Endothelial cell of umbilical vein (primary cell): ENCODE measurements around the gene CTSE. TPM values are rescaled to one million over a fixed set of nuclear protein-coding genes. Genes with fewer than 3 reads are reported as not detected.
"Not testable (repeated sequence)": the region's sequence is repeated elsewhere in the genome, so short reads cannot be mapped to it uniquely, and the experiment has no call there.

ENCODE experiments used
- BruUV-seq: library from RNA; stranded (reverse); fragments of 400-500 nt; replicated peaks from 2 replicates; lab custom pipeline; 2021; lab: Mats Ljungman, UMichigan
- CTCF ChIA-PET: fragments of 300-600, 350-600 bp; sonication (Branson Sonifier 250); formaldehyde crosslinking; loops from one replicate; lab custom pipeline; 2021; ENCODE audit warnings: antibody characterized with exemption, inconsistent platforms; lab: Charles Lee
- POLR2A ChIA-PET: fragments of 300-600, 350-600 bp; sonication (Branson Sonifier 250); formaldehyde crosslinking; loops from one replicate; lab custom pipeline; 2021; ENCODE audit warnings: antibody characterized with exemption, inconsistent platforms; lab: Charles Lee
- DNase-seq: peaks from one replicate; pipeline ENCODE4 v3.0.0-alpha.2; 2011; ENCODE audit warnings: low read depth, low spot score
- FAIRE-seq: peaks from 2 replicates; lab custom pipeline; 2011; peaks lifted over from hg19 to GRCh38; lab: Jason Lieb, UNC
- H2AFZ ChIP-seq: 2 replicates; pipeline ENCODE4 v1.6.0; 2012; ENCODE audit warnings: low read depth, low read length, control low read depth, inconsistent platforms
- H3K27ac ChIP-seq: 2 replicates; pipeline ENCODE4 v1.5.1; 2011; ENCODE audit warnings: low read depth, mild to moderate bottlenecking, control low read depth, low read length, moderate library complexity; ENCODE audit not compliant: insufficient read depth
- H3K27me3 ChIP-seq, 2 experiments: 2 replicates each; pipeline versions ENCODE4 v1.6.0 to v1.6.1; 2011; ENCODE audit warnings: low read length in 2 of 2, mixed read lengths in 1 of 2; ENCODE audit not compliant: control insufficient read depth in 2 of 2, insufficient read depth in 2 of 2
- H3K36me3 ChIP-seq, 2 experiments: 2 replicates in 1 of 2; 3 replicates in 1 of 2; pipeline ENCODE4 v1.5.1; 2011; ENCODE audit warnings: low read length in 2 of 2, mild to moderate bottlenecking in 1 of 2, moderate library complexity in 1 of 2; ENCODE audit not compliant: control insufficient read depth in 2 of 2, insufficient read depth in 2 of 2; ENCODE audit errors: extremely low read depth in 1 of 2
- H3K4me1 ChIP-seq: 3 replicates; pipeline ENCODE4 v1.5.1; 2011; ENCODE audit warnings: mild to moderate bottlenecking, low read length; ENCODE audit not compliant: control insufficient read depth, insufficient read depth; ENCODE audit errors: extremely low read depth
- H3K4me2 ChIP-seq: 2 replicates; pipeline ENCODE4 v1.6.1; 2011; ENCODE audit warnings: low read length, control low read depth, mixed read lengths; ENCODE audit not compliant: insufficient read depth
- H3K4me3 ChIP-seq, 3 experiments: fragments of 200-600 bp in 1 of 3; sonication (generic), shearing (Covaris generic) in 1 of 3; replicated peaks in 1 of 3; 2 replicates each; pipeline ENCODE4 v1.5.1; 2011 to 2016; ENCODE audit warnings: control low read depth in 3 of 3, low read length in 3 of 3, mild to moderate bottlenecking in 2 of 3, inconsistent platforms in 1 of 3, low read depth in 1 of 3, moderate library complexity in 1 of 3; ENCODE audit not compliant: insufficient read depth in 1 of 3
- H3K79me2 ChIP-seq: 2 replicates; pipeline ENCODE4 v1.6.0; 2012; ENCODE audit warnings: low read length, inconsistent platforms; ENCODE audit not compliant: control insufficient read depth, insufficient read depth
- H3K9ac ChIP-seq: replicated peaks from 2 replicates; pipeline ENCODE3; 2011; ENCODE audit warnings: low read length, control low read depth; ENCODE audit not compliant: insufficient read depth; ENCODE audit errors: extremely low read depth
- H3K9me1 ChIP-seq: replicated peaks from 3 replicates; pipeline ENCODE4 v1.6.0; 2011; ENCODE audit warnings: mild to moderate bottlenecking, low read length; ENCODE audit not compliant: control insufficient read depth, insufficient read depth; ENCODE audit errors: extremely low read depth
- H3K9me3 ChIP-seq: replicated peaks from 2 replicates; pipeline ENCODE4 v1.5.1; 2012; ENCODE audit warnings: low read length, inconsistent platforms; ENCODE audit not compliant: control insufficient read depth, insufficient read depth
- H4K20me1 ChIP-seq: replicated peaks from 2 replicates; pipeline ENCODE3; 2011; ENCODE audit warnings: mild to moderate bottlenecking, low read length; ENCODE audit not compliant: control insufficient read depth, insufficient read depth; ENCODE audit errors: extremely low read depth
- CTCF ChIP-seq, 2 donors: IDR thresholded peaks; 1 replicate in 1 of 2; 2 replicates in 1 of 2; pipeline ENCODE4 v1.5.1; 2011; ENCODE audit warnings: low read length in 2 of 2, mild to moderate bottlenecking in 2 of 2, moderate library complexity in 2 of 2, control low read depth in 1 of 2, inconsistent platforms in 1 of 2, low read depth in 1 of 2; ENCODE audit not compliant: insufficient read depth in 1 of 2; ENCODE audit errors: extremely low read depth in 1 of 2
- FOS ChIP-seq: IDR thresholded peaks from 2 replicates; pipeline ENCODE4 v1.6.1; 2011; ENCODE audit warnings: mild to moderate bottlenecking, low read length, moderate library complexity, borderline replicate concordance; ENCODE audit not compliant: insufficient read depth
- GATA2 ChIP-seq: IDR thresholded peaks from 2 replicates; pipeline ENCODE4 v1.7.0; 2011; ENCODE audit warnings: low read depth, mild to moderate bottlenecking, moderate library complexity, mixed read lengths, low read length; ENCODE audit not compliant: insufficient read length, insufficient read depth
- JUN ChIP-seq: IDR thresholded peaks from 2 replicates; pipeline ENCODE4 v1.6.1; 2011; ENCODE audit warnings: borderline replicate concordance, low read depth; ENCODE audit not compliant: insufficient read length, insufficient read depth
- MYC ChIP-seq: IDR thresholded peaks from one replicate; pipeline ENCODE4 v1.6.1; 2011; ENCODE audit warnings: mild to moderate bottlenecking, low read depth, low read length
- POLR2A ChIP-seq: IDR thresholded peaks from 2 replicates; pipeline ENCODE4 v1.6.1; 2012; ENCODE audit warnings: low read depth, mild to moderate bottlenecking, control low read depth, low read length
- dilution Hi-C: fragments of 300-500 bp; cut with MboI; formaldehyde crosslinking; loops from one replicate; pipeline ENCODE4 v1.15.0; 2019; ENCODE audit warnings: low sequenced_read_pairs; ENCODE audit not compliant: extremely low pct_ligation_motif_present
- intact Hi-C: fragments of 100-400 bp; cut with micrococcal nuclease; formaldehyde crosslinking; loops from one replicate; pipeline ENCODE4 v1.10.0; 2022
- polyA plus RNA-seq, 4 experiments: library from polyadenylated mRNA; depleted of rRNA in 3 of 4; stranded (reverse) in 3 of 4; unstranded in 1 of 4; fragments of >200 nt; gene quantifications; 2 replicates each; pipeline versions ENCODE4 v1.2.1 to v1.2.3, GENCODE V29; 2011 to 2012; ENCODE audit warnings: missing spikeins in 1 of 4
- total RNA-seq: library from RNA; stranded (reverse); gene quantifications from 2 replicates; pipeline ENCODE4 v1.2.3, GENCODE V29; 2021

Gene CTSE
- total and polyA plus RNA-seq, 2 donors (not counting 3 experiments of a cell fraction or from before 2014, with no cell fraction given), result 0.17 TPM; not detected in 1

- dilution Hi-C loops (no loop called here), intact Hi-C loops (no loop called here)
- no peak for TF ChIP-seq POLR2A
- no peak for TF ChIP-seq FOS
- no peak for TF ChIP-seq MYC
- TF ChIP-seq CTCF (IDR thresholded peaks at IDR 0.05; ENCODE audit: extremely low read depth in 1 of 2, insufficient read depth in 1 of 2, low read depth in 1 of 2, low read length in 2 of 2), result no peak
- TF ChIP-seq GATA2, result no peak
- no peak for TF ChIP-seq JUN
- Histone ChIP-seq H3K79me2 (no peaks in the 10 kb centered on the region), H4K20me1 (no peaks in the 10 kb centered on the region), H3K27ac (no peak overlapping the region), H3K9me1 (no peaks in the 10 kb centered on the region), H3K9me3 (no peaks in the 10 kb centered on the region), H3K4me2 (no peak overlapping the region), H3K36me3 (no peaks in the 10 kb centered on the region), H2AFZ (no peak overlapping the region), H3K9ac (no peak overlapping the region), H3K4me1 (no peaks in the 10 kb centered on the region), H3K4me3 (no peak overlapping the region), H3K27me3 (peaks cover 19 to 23% of the 10 kb centered on the region in 2 experiments)
- CTCF ChIA-PET, result interaction anchor here (1.1 kb wide), 1 partner anchor 13 kb away, joined by 3 read pairs; no protein-coding TSS in a partner anchor
- DNase-seq (no peak), FAIRE-seq (no peak)
- POLR2A ChIA-PET, result no interaction called here
- BruUV-seq, result no TSS peak
These were observed 42.0 kb upstream of the CTSE start for GRCh38 chr1:206065547-206066145.

- CTCF ChIA-PET, H3K27ac ChIP-seq, H2AFZ ChIP-seq, H3K4me3 ChIP-seq, H3K79me2 ChIP-seq, dilution Hi-C loops, BruUV-seq, FAIRE-seq, DNase-seq, H3K36me3 ChIP-seq, H4K20me1 ChIP-seq, intact Hi-C loops, H3K9me3 ChIP-seq, H3K4me1 ChIP-seq, H3K4me2 ChIP-seq, POLR2A ChIA-PET, H3K9me1 ChIP-seq, H3K9ac ChIP-seq: not testable (repeated sequence)
- peaks cover 18 to 19% of the 10 kb centered on the region in 2 experiments for H3K27me3 ChIP-seq
These were observed 40.8 kb upstream of the CTSE start for GRCh38 chr1:206064501-206064900.

GRCh38 chr1:206064001-206064400 lies 40.3 kb upstream of the CTSE start:
- FAIRE-seq, H3K4me2 ChIP-seq, H3K4me1 ChIP-seq, H3K27ac ChIP-seq, H3K9ac ChIP-seq, intact Hi-C loops, H2AFZ ChIP-seq, H3K36me3 ChIP-seq, POLR2A ChIA-PET, H3K79me2 ChIP-seq, H4K20me1 ChIP-seq, H3K9me1 ChIP-seq, DNase-seq, H3K4me3 ChIP-seq, H3K9me3 ChIP-seq, dilution Hi-C loops, BruUV-seq, CTCF ChIA-PET: not testable (repeated sequence)
- peaks cover 14 to 17% of the 10 kb centered on the region in 2 experiments for H3K27me3 ChIP-seq
